HG02884 (cell line): Measurements from ENCODE around the gene KIRREL3.

ENCODE experiments used
- ATAC-seq: cut with Tn5 transposase; IDR thresholded peaks from one replicate; pipeline ENCODE4 v1.9.1; 2021; ENCODE audit warnings: mild to moderate bottlenecking, moderate library complexity; ENCODE audit not compliant: unreplicated experiment

The KIRREL3 gene

GRCh38 chr11:126837581-126837980, 163.0 kb downstream of the KIRREL3 start:
- no peak for ATAC-seq

- no peak for ATAC-seq
Observed at GRCh38 chr11:126834573-126834972, 166.0 kb downstream of the KIRREL3 start.

DNA sequence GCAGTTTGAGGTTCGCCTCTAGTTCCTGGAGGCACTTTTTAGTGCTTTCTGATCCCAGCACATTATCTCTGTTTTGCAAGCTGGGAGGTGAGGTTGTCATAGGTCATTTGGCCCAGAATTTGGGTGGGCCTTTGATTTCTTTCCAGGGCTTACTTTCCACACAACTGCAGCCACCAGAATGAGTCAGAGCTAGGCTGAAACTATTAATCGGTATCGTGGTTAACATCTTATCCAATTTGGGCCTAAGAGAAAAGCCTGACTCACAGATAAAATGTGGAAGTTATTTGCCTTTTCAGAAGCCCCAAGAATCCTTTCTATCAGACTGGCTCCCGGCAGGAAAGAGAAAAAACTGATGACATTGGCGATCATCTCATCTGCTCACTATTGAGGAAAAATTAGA, 166.4 kb downstream of the KIRREL3 start:
- ATAC-seq, result no peak

DNA sequence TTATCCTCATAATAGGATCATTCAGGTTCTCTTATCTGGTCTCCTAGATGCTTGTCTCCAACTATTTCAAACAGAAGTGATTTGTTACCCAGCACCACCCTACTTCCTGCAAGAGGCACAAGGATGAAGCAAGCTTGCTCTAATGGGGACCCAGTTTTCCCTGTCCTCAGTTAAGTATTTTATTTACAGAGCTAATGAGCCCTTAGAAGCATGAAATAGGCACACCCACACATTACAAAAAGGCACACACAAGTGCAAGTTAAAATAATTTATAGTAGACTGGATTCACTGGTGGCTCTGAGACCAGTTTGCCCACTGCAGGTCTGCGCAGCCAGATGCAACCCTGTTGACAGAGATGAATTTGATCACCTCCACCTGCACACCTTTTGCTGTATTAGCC, 167.5 kb downstream of the KIRREL3 start:
- no peak for ATAC-seq

- ATAC-seq, result no peak
Observed at GRCh38 chr11:126832387-126832786, 168.2 kb downstream of the KIRREL3 start.

DNA sequence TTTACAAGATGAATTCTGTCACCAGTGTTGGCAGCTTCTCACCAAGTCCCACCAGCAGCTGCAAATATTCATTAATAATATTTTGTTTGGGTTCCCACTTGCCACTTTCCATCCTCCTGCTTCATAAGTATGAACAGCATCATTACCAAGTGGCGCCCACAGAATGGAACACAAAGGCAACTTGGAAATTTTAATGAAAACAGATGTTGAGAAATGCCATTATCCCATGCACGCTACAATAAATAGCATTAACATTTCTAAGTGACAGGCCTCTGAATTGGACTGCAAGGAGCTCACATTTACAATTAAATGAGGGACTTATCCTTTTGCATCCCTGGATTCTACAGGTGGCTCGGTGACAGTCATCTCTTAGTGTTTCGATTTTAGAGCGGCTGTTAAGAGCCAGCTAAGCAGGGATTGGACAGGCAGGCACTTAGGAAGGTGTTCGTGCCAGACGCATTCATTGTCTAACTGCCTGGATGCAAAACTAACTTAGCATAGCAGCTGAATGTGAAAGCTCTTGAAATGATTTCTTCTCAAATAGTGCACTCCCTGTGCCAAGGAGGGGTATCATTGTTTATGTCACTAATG, 170.3 kb downstream of the KIRREL3 start:
- no peak for ATAC-seq

DNA sequence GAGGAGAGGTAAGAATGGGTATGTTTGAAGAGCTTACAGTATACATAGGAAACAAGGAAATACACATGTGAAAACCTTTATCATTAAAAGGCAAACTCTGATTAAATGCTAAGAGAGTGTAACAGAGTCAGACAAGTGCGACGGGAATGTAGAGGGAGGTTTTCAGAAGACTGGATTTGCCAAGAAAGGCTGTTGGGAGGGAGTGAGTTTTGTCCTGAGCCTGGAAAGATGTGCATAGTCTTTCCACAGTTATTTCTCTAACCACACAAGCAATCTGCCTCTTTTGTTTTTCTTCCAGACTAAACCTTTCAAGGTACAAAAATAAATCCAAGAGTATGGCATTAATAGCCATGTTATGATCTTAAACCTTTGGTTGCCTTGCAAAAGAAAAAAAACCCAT, 170.9 kb downstream of the KIRREL3 start:
- no peak for ATAC-seq

DNA sequence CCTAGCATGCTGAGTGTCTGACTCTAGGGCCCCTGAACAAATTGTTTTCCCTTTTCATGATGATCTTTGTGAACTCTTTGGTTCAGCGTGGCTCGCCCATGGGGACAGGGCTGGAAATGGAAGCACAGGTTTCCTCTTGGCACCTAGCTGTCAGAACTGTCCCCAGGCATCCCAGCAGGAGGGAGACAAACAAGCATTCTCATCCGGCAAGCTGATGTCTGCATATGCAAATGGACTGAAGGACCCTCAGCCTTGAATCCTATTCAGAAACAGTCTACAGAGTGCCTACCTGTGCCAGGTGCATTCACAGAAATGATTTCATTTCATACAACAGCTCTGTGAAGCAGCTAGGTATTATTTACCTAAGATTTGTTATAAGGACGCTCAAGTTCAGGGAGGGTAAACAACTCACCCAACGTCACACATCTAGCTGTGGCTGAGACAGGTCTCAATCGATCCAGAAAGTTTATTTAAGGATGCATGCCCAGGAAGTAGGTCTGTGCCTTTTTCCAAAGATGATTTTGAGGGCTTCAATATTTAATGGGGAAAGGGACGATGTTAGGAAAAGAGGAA, 176.4 kb downstream of the KIRREL3 start:
- no peak for ATAC-seq

DNA sequence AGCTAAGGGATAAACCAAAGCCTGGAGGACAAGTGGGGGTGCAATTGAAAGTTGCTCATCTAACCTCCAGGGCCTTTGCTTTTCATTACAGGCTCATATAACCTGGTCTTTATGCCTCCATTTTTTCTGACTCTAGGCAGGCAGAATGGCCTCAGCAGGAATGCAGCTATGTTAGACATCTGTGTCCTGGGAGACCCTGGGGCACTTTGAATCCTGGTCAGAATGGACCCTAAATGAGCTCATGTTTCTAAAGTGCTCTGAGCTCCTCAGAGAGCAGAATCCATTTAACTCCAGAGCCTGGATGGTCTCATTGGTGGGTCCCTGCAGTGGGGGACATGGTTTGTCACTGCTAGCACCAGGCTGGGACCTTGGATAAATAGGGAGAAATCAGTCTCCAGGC, 177.3 kb downstream of the KIRREL3 start:
- ATAC-seq, result no peak

DNA sequence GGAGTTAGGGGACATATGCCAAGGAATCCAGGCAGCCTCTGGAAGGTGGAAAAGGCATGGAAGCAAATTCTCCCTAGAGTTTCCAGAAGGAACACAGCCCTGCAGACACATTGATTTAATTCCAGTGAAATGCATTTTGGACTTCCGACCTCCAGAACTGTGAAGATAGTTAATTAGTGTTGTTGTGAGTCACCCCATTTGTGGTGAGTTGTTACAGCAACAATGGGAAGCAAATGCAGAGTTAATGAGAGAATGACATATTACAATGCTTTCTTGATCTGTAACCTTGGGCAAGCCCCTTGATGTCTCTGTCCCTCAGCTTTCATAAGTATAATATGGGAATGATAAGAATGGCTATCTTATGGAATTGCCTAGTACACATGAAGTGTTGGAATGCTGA, 178.7 kb downstream of the KIRREL3 start:
- ATAC-seq, result no peak

DNA sequence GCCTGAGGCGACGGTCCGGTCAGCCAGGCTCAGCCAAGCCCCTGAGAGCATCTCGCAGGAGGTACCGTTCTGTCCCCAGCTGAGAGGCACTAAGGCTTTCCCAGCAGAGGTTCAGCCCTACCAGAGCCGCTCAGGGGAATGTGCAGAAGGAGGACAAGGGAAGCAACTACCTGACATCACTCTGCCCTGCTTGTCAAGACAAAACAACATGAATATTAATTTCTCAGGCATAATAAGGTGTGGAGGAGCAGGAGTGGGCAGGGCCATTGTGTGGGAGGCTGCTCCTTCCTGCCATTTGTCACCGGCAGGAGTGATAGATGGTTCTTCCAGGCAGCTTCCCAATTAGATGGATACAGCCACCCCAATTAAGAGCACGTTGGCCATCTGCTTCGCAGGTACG, 181.4 kb downstream of the KIRREL3 start:
- ATAC-seq, result no peak

- ATAC-seq, result no peak
Observed at GRCh38 chr11:126817523-126818450, 182.8 kb downstream of the KIRREL3 start.

- ATAC-seq, result no peak
Observed at GRCh38 chr11:126817096-126817495, 183.5 kb downstream of the KIRREL3 start.

DNA sequence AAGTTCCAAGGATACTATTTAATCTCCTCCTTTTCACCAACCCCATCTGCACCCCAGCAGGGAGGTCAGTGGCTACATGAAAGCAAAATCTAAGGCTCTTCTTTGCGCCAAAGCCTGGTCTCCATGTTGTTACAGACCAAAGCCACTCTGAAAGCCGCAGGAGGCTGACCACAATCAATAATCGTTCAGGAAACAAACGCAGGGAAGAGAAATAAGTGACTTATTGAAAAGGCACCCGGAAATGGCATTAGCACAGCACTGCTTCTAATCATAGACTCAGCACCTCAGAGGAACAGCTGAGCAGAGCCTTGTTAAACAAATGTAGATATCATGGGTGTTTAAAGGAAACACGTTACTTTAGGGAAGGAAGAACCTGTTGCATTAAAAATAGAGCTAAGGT, 183.9 kb downstream of the KIRREL3 start:
- ATAC-seq, result no peak

DNA sequence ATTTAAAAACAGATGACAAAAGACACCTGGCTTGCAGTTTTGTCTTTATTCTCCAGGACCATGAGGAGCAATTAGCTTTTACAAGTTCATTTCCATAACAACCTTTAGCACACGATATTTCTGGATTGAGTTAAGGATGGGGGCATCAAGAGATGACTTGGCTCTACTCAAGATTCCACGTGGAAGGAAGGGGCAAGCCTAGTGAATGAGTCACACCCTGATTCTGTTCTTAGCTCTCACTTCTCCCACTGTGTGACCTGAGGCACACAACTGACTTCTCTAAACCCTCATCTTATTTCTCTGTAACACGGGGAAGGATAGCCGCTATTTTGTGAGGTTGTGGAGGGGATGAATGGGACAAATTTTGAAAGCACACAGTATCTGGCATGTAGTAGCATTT, 185.5 kb downstream of the KIRREL3 start:
- no peak for ATAC-seq

- no peak for ATAC-seq
Observed at GRCh38 chr11:126810776-126811175, 189.8 kb downstream of the KIRREL3 start.

DNA sequence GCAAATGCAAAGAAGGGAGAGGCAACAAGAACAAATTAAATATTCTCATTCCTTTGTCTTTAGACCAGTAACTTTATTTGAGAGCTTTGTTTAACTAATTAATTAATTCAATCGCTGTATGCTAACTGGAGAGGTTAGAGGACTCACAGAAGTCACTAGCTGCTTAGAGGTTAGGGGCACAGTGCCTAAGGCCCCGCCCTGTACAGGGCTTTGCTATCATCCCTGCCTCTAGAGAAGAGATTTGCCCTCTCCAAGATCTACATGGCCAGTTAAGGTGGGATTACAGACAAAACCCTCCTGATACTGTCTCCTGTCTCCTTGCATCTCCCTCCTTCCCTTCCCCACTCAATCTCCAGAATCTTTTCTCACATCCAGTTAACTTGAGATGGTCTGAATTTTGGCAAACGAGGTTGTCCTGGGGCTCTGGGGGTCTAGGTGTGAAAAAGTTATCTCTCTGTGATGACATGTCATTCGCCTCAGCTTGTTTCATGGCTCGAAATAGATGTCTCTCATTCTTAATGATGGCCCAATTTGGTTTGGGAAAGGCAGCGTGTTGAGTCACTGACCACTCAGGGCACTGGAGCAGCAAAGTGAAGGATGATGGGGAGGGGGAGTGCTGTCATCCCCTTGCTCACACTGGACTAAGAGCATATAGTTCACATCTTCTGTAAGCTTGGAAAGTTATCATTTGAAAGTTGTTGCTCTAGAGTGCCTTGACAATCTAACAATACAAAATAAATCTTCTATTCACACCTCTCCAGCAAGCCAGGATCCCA, 190.9 kb downstream of the KIRREL3 start:
- no peak for ATAC-seq

GRCh38 chr11:126808836-126809235, 191.7 kb downstream of the KIRREL3 start:
- no peak for ATAC-seq

- ATAC-seq, result no peak
Observed at GRCh38 chr11:126808296-126808695, 192.3 kb downstream of the KIRREL3 start.

DNA sequence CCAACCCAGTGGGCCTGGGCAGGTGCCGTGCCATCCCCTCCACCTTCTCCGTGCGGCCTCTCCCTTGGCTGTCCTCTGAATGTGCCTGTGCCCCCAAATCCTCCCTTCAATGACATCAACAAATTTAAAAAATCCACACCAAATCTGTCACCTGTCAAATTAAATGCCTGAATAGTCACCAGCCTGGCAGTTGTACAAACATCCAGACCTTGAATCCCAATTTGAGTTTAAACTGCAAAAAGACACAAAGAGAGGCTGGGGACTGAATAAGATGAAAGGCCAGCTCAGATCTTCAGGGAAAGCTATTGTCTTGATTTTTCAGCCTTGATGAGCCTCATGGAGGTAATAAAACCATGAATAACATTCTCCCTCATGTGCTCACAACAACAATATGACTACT, 194.7 kb downstream of the KIRREL3 start:
- ATAC-seq, result no peak

DNA sequence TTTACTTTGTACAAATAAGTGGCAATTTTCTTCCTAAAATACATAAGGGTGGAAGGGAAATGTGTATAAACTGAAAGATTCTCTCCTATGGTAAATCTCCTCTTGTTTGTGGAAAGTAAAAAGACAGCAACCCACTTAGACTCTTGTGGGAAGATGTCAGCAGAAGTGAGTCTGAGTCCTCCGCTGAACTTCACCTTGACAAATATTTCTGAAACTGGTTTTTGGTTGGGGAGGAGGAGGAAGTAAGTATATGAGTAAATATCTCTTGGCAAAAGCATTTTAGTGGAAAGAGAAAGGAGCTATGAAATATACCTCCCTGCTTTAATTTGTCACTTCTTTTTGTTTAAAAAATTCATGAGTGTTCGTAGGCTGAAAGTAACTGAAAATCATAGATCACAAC, 196.2 kb downstream of the KIRREL3 start:
- ATAC-seq, result no peak
